Posterior cingulate gyrus (tissue), 11 donors: Measurements from ENCODE around the gene VPS13C.

Experiments
- DNase-seq, 10 donors: peaks; one replicate each; pipeline versions ENCODE4 v3.0.0 to v3.0.0-alpha.2; 2020 to 2021; ENCODE audit warnings: mixed read lengths in 3 of 10
- intact Hi-C: fragments of 100-400 bp; cut with DNase I; formaldehyde crosslinking; loops from one replicate; pipeline ENCODE4 v1.15.1; 2023

VPS13C gene

GRCh38 chr15:61951949-61952348 is 108.3 kb downstream of the VPS13C start:
- no peak for DNase-seq
- intact Hi-C loops = loop anchor here (1.0 kb wide), 1 partner anchor 11 kb away; no protein-coding TSS in a partner anchor

GRCh38 chr15:61946778-61947177 is 113.5 kb downstream of the VPS13C start:
- intact Hi-C loops = no loop called here
- no peak for DNase-seq

GRCh38 chr15:61943992-61944391 is 116.3 kb downstream of the VPS13C start:
- intact Hi-C loops = no loop called here
- no peak for DNase-seq

GRCh38 chr15:61938249-61938648 is 122.0 kb downstream of the VPS13C start:
- intact Hi-C loops = no loop called here

DNA sequence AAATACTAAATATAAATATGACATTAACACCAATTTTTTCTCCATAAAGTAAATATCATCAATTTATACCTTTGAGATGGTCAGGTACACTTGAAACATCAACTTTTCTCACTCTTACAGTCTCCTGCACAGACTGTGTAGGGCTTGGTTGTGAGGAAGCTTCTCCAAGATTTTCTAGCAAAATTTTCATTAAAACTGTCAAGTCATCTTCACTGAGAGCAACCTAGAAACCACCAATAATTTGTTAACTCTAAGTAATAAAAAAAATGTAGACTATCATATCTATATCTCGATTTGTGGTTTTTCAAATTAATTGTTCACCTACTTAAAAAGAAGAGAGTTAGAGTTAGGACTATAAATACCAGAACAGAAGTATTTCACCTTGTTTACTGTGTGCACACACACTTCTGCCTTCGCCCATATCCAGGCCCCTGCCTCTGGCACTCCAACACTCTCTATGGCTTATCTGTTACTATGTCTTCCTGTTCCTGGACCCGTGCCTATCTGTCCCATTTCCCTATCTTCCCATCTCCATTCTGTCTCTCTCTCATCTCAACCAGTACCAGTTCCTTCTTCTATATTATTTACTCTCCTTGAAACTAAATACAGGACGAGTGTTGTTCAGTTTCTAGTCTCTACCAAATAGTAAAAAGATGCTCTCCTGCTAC is 123.6 kb downstream of the VPS13C start:
- intact Hi-C loops = no loop called here
- no peak for DNase-seq

More at GRCh38 chr15:61938249-61938648, 122.0 kb downstream of the VPS13C start:
- DNase-seq = no peak

- intact Hi-C loops = no loop called here
- no peak for DNase-seq
These were observed 124.8 kb downstream of the VPS13C start for GRCh38 chr15:61935493-61935892.

DNA sequence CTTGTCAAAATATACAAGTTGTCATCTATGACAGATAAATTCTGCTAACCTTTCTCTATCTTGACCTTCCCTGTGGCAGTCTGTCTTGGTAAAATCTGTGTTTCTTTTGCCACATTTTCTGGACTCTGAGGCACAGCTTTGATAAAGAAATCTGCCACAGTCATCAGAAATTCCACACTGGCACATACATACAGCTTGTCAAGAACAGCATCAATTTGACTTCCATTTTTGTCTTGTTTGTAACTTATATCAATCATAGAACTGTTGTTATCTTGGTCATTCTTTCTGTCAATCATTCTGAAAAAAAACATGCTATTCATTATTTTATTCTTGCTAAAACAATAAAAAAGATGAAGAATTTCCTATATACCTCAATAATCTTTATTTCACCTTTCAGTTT is 130.8 kb downstream of the VPS13C start:
- DNase-seq = no peak
- intact Hi-C loops = no loop called here

- DNase-seq = no peak
- intact Hi-C loops = no loop called here
These were observed 137.1 kb downstream of the VPS13C start for GRCh38 chr15:61923173-61923572.

GRCh38 chr15:61921093-61921492 is 139.2 kb downstream of the VPS13C start:
- DNase-seq = no peak

DNA sequence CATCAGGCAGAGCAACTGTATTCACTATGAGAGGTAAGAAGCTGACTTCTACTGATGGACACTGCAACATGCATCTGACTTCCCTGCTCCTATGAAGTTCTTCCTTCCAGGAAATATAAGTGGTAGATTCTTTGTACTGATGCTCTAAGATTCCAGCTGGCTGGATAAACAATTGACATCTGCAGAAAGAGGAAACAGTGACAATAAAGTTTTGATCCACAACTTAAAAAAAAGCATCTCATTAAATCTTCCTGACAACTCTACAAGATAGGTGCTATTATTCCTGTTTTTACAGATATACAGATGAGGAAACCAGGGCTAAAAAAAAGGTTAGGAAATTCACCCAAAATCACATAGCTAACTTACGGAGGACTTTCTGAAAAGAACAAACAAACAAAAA is 142.8 kb downstream of the VPS13C start:
- no peak for DNase-seq
- intact Hi-C loops = no loop called here

More at GRCh38 chr15:61921093-61921492, 139.2 kb downstream of the VPS13C start:
- intact Hi-C loops = no loop called here

DNA sequence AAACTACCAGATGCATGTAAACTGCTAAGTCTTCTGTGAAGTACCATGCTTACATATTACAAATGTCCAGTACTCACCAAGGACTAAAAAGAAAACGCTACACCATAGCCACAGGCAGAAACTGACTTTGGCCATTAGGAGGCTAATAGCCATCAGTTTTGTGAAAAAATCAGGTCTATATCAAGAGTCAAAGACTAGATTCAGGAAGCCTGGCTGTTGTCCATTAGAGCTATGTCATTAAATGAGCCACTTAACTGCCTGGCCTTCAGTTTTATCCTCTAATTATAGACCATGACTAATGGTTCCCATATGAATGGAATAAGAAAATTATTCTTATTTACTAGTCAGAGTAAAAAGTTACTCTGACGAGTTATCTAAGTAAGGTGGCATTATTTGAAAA is 144.1 kb downstream of the VPS13C start:
- intact Hi-C loops = no loop called here
- no peak for DNase-seq

GRCh38 chr15:61915640-61916039 is 144.6 kb downstream of the VPS13C start:
- intact Hi-C loops = no loop called here
- no peak for DNase-seq

- intact Hi-C loops = no loop called here
- DNase-seq = no peak
These were observed 149.3 kb downstream of the VPS13C start for GRCh38 chr15:61910839-61911369.

DNA sequence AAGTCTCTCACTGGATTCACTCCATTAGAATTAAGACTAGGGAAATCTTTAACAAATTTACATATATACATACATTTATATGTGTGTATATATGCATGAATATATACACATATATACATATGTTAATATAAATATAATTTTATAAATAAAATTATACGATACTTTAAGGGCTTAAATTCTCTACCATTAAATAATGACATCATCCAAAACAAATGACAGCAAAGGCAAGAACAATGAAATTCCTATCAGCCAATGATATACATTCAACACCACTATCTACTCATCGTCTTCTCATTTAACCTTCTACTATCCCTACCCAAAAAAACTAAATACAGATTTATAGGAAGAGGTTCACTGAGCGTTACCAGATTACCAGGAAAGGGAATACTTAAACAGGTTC is 152.0 kb downstream of the VPS13C start:
- intact Hi-C loops = no loop called here
- no peak for DNase-seq

GRCh38 chr15:61907753-61908086 is 152.5 kb downstream of the VPS13C start:
- DNase-seq = no peak
- intact Hi-C loops = no loop called here

DNA sequence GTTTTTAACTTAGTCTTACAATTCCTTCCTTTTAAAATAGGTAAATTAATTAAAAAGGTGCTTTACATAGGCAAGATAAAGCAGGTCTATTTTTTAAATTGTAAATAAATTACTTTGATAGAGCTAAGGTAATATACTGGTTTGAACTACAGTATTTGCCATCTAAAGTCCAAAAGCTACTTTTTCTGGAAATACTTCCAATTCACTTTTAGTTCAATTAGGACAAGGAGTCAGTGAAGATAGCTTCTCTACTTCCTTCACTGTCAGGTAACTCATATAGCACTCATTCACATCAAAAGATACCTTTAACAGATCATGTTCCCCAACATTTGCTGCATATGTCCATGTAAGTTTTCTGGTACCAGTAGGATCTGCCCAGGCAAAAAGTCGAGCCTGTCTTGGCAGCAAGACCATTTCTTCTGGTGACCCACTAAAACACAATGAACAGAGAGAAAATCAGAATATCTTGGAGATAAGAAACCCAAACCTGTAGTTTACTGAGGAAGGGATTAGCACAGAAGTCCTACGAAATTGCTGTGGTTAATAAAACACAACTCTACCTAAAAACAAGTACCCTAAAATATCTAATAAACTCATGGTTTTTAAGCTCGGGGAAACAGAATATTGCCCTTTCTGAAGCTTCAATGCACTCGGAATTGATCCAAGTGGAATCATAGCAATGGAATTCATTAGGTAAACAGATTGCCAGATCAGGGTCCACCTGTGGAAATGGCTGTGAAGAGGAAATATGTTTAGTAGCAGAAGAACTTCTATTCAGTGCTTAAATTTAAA is 153.1 kb downstream of the VPS13C start:
- intact Hi-C loops = no loop called here
- DNase-seq = no peak

DNA sequence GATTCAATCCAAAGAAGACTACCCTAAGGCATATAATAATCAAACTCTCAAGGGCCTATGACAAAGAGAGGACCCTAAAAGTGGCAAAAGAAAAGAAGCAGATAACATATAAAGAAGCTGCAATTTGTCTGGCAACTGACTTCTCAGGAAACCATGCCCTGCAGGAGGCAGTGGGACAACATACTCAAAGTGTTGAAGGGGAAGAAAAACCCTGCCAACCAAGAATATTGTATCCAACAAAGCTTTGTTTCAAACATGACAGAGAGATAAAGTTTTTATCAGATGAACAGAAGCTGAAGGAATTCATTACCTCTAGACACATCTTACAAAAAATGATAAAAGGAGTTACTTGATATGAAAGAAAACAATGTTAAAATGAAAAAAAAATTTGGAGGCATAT is 167.1 kb downstream of the VPS13C start:
- intact Hi-C loops = no loop called here

GRCh38 chr15:61892140-61892539 is 168.1 kb downstream of the VPS13C start:
- intact Hi-C loops = no loop called here
- no peak for DNase-seq

More for the DNA sequence above, 167.1 kb downstream of the VPS13C start:
- DNase-seq = no peak

GRCh38 chr15:61890106-61890505 is 170.1 kb downstream of the VPS13C start:
- intact Hi-C loops = no loop called here
- DNase-seq = no peak

GRCh38 chr15:61889706-61890105 is 170.5 kb downstream of the VPS13C start:
- intact Hi-C loops = no loop called here
- no peak for DNase-seq

DNA sequence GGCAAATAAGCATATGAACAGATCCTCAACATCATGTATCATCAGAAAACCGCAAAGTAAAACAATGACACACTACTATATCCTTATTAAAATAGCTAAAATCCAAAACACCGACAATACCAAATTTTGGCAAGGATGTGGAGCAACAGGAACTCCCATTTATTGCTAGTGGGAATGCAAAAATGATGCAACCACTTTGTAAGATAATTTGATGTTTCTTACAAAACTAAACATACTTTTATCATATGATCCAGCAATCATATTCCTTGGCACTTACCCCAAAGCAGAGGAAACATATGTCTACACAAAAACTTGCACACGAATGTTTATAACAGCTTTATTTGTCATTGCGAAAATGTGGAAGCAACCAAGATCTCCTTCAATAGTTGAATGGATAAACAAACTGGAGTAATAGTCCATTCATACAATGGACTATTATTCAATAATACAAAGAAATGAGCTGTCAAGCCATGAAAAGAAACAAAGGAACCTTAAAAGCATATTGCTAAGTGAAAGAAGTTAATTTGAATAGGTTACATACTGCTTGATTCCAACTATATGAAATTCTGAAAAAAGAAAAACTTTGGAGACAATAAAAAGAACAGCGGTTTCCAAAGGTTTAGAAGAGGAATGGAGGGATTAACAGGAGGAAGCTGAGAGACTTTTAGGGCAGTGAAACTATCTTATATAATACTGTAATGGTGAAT is 172.0 kb downstream of the VPS13C start:
- intact Hi-C loops = no loop called here

More for the DNA sequence above, 172.0 kb downstream of the VPS13C start:
- DNase-seq = no peak
